ENCODE data around the gene RPL22. TPM values are rescaled to one million over a fixed set of nuclear protein-coding genes. Genes with fewer than 3 reads are reported as not detected.

The RPL22 gene
- total RNA-seq, 2 experiments from 2014 or later: 258 to 298 TPM

GRCh38 chr1:6241887-6242740, 42.7 kb upstream of the RPL22 start:
- Mint-ChIP-seq H3K4me1 (peaks cover 26% of the 10 kb centered on the region), H3K9me3 (no peaks in the 10 kb centered on the region), H3K36me3 (ENCODE audit: low read depth) (no peaks in the 10 kb centered on the region), H3K4me3 (no peak overlapping the region), H3K27ac (no peak overlapping the region), H3K27me3 (peaks cover 54% of the 10 kb centered on the region)
- ChIA-PET CTCF (interaction anchor here (1.2 to 1.7 kb wide), 4 partner anchors 32 to 165 kb away, joined by 3 to 4 read pairs (median 3); no protein-coding TSS in a partner anchor), POLR2A (interaction anchor here (0.9 to 1.6 kb wide), 2 partner anchors 152 to 181 kb away, joined by 3 to 6 read pairs; partner anchors contain the start of gene ACOT7)
- no peak for DNase-seq

GRCh38 chr1:6241107-6241886, 41.9 kb upstream of the RPL22 start:
- CTCF ChIA-PET: interaction anchor here (1.3 to 1.7 kb wide), 3 partner anchors 37 to 165 kb away, joined by 3 to 4 read pairs (median 3); no protein-coding TSS in a partner anchor
- no peaks in the 10 kb centered on the region for H3K9me3 Mint-ChIP-seq
- H3K4me1 Mint-ChIP-seq: peaks cover 21% of the 10 kb centered on the region
- POLR2A ChIA-PET: interaction anchor here (0.9 to 1.6 kb wide), 3 partner anchors 42 to 182 kb away, joined by 3 to 6 read pairs (median 3); partner anchors contain the start of gene ACOT7
- no peak for DNase-seq
- peaks cover 47% of the 10 kb centered on the region for H3K27me3 Mint-ChIP-seq
- H3K36me3 Mint-ChIP-seq (ENCODE audit: low read depth): no peaks in the 10 kb centered on the region
- peak overlapping the region; percentile 11 for H3K4me3 Mint-ChIP-seq
- no peak overlapping the region for H3K27ac Mint-ChIP-seq

GRCh38 chr1:6239950-6240768, 40.8 kb upstream of the RPL22 start:
- Mint-ChIP-seq H3K27me3 (peaks cover 47% of the 10 kb centered on the region), H3K4me3 (no peak overlapping the region), H3K36me3 (ENCODE audit: low read depth) (no peaks in the 10 kb centered on the region), H3K9me3 (no peaks in the 10 kb centered on the region), H3K4me1 (peaks cover 20% of the 10 kb centered on the region), H3K27ac (no peak overlapping the region)
- no peak for DNase-seq
- ChIA-PET CTCF (interaction anchor here (1.1 to 1.7 kb wide), 3 partner anchors 10 to 108 kb away, joined by 3 to 4 read pairs (median 3); no protein-coding TSS in a partner anchor), POLR2A (interaction anchor here (1.1 kb wide), 1 partner anchor 41 kb away, joined by 3 read pairs; no protein-coding TSS in a partner anchor)

GRCh38 chr1:6239213-6239752, 39.9 kb upstream of the RPL22 start:
- Mint-ChIP-seq H3K9me3 (no peaks in the 10 kb centered on the region), H3K27me3 (peaks cover 41% of the 10 kb centered on the region), H3K4me1 (peaks cover 25% of the 10 kb centered on the region), H3K4me3 (no peak overlapping the region), H3K36me3 (ENCODE audit: low read depth) (no peaks in the 10 kb centered on the region), H3K27ac (no peak overlapping the region)
- ChIA-PET CTCF (interaction anchor here (1.1 to 1.7 kb wide), 5 partner anchors 11 to 183 kb away, joined by 3 to 4 read pairs (median 4); no protein-coding TSS in a partner anchor), POLR2A (interaction anchor here (1.2 kb wide), 1 partner anchor 120 kb away, joined by 3 read pairs; no protein-coding TSS in a partner anchor)
- DNase-seq: no peak

- H3K27ac Mint-ChIP-seq: peak overlapping the region; percentile 40
- no peak for DNase-seq
- peaks cover 15% of the 10 kb centered on the region for H3K36me3 Mint-ChIP-seq (ENCODE audit: low read depth)
- POLR2A ChIA-PET: interaction anchor here (1.0 to 2.5 kb wide), 3 partner anchors 10 to 122 kb away, joined by 3 to 12 read pairs (median 4); no protein-coding TSS in a partner anchor
- peaks cover 39% of the 10 kb centered on the region for H3K4me1 Mint-ChIP-seq
- peaks cover 28% of the 10 kb centered on the region for H3K27me3 Mint-ChIP-seq
- no peaks in the 10 kb centered on the region for H3K9me3 Mint-ChIP-seq
- H3K4me3 Mint-ChIP-seq: peak overlapping the region; percentile 51
- CTCF ChIA-PET: interaction anchor here (2.4 kb wide), 1 partner anchor 10 kb away, joined by 10 read pairs; no protein-coding TSS in a partner anchor
These were observed 37.7 kb upstream of the RPL22 start for GRCh38 chr1:6237093-6237492.

DNA sequence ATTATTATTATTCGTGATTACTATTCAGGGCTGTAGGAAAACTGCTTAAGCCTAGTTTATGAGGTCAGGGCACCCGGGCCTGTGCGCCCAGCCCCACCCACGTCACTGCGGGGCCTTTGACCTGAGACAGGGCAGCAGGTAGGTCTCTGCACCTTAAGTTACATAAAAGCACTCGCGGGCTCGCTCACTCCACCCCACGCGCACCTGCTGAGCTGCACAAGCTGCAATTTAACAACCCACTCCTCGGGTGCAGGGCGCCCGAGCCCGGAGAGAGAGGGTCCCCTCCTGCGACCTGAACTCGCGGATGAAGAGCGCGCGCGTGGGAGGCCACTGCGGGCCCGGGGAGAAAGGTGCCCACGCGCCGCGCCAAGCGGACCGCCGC, 35.9 kb upstream of the RPL22 start:
- H3K4me1 Mint-ChIP-seq: peaks cover 36% of the 10 kb centered on the region
- peak overlapping the region; percentile 88 for H3K4me3 Mint-ChIP-seq
- peak overlapping the region; percentile 63 for H3K27ac Mint-ChIP-seq
- POLR2A ChIA-PET: interaction anchor here (0.9 to 2.5 kb wide), 13 partner anchors 11 to 318 kb away, joined by 3 to 16 read pairs (median 3); partner anchors contain the start of genes NPHP4 and RNF207
- DNase-seq: peak; percentile 24
- CTCF ChIA-PET: interaction anchor here (1.0 to 2.4 kb wide), 5 partner anchors 10 to 108 kb away, joined by 3 to 17 read pairs (median 3); partner anchors contain the start of gene RNF207
- H3K9me3 Mint-ChIP-seq: no peaks in the 10 kb centered on the region
- peaks cover 14% of the 10 kb centered on the region for H3K27me3 Mint-ChIP-seq
- peaks cover 25% of the 10 kb centered on the region for H3K36me3 Mint-ChIP-seq (ENCODE audit: low read depth)

GRCh38 chr1:6234502-6235295, 35.3 kb upstream of the RPL22 start:
- peaks cover 27% of the 10 kb centered on the region for H3K36me3 Mint-ChIP-seq (ENCODE audit: low read depth)
- no peak for DNase-seq
- CTCF ChIA-PET: interaction anchor here (1.0 to 2.4 kb wide), 4 partner anchors 11 to 108 kb away, joined by 3 to 17 read pairs (median 3); partner anchors contain the start of gene RNF207
- POLR2A ChIA-PET: interaction anchor here (0.9 to 2.5 kb wide), 12 partner anchors 10 to 318 kb away, joined by 3 to 16 read pairs (median 4); partner anchors contain the start of genes NPHP4 and RNF207
- H3K27ac Mint-ChIP-seq: peak overlapping the region; percentile 63
- H3K4me1 Mint-ChIP-seq: peaks cover 36% of the 10 kb centered on the region
- no peaks in the 10 kb centered on the region for H3K9me3 Mint-ChIP-seq
- H3K4me3 Mint-ChIP-seq: peak overlapping the region; percentile 88
- H3K27me3 Mint-ChIP-seq: peaks cover 8% of the 10 kb centered on the region

- ChIA-PET CTCF (interaction anchor here (1.2 to 1.9 kb wide), 3 partner anchors 12 to 29 kb away, joined by 4 to 5 read pairs (median 4); partner anchors contain the start of gene RNF207), POLR2A (no interaction called here)
These were observed 34.0 kb upstream of the RPL22 start for GRCh38 chr1:6233376-6233775.

DNA sequence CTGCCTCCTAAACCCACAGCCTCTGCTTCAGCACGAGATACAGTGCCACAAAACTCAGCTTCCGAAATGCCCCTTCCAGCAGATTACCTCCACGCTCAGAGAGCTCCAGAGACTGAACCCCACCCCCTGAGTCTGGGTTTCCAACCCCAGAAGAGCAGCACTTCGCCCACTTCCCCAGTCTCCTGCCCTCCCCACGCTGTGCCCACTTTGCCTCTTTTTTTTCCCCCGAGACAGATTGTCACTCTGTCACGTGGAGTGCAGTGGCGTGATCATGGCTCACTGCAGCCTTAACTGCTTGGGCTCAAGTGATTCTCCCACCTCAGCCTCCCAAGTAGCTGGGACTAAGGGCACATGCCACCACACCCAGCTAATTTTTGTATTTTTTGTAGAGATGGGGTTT, 26.3 kb upstream of the RPL22 start:
- DNase-seq: no peak
- peaks cover 58% of the 10 kb centered on the region for H3K36me3 Mint-ChIP-seq (ENCODE audit: low read depth)
- no peak overlapping the region for H3K4me3 Mint-ChIP-seq
- no peak overlapping the region for H3K27ac Mint-ChIP-seq
- POLR2A ChIA-PET: interaction anchor here (1.0 to 3.0 kb wide), 4 partner anchors 10 to 27 kb away, joined by 3 to 13 read pairs (median 3); partner anchors contain the start of gene ICMT
- H3K4me1 Mint-ChIP-seq: peaks cover 17% of the 10 kb centered on the region
- CTCF ChIA-PET: no interaction called here
- no peaks in the 10 kb centered on the region for H3K27me3 Mint-ChIP-seq
- no peaks in the 10 kb centered on the region for H3K9me3 Mint-ChIP-seq

More at GRCh38 chr1:6233376-6233775, 34.0 kb upstream of the RPL22 start:
- no peak for DNase-seq
- Mint-ChIP-seq H3K4me1 (peaks cover 33% of the 10 kb centered on the region), H3K4me3 (peak overlapping the region; percentile 30), H3K27ac (no peak overlapping the region), H3K9me3 (no peaks in the 10 kb centered on the region), H3K27me3 (no peaks in the 10 kb centered on the region), H3K36me3 (ENCODE audit: low read depth) (peaks cover 28% of the 10 kb centered on the region)

DNA sequence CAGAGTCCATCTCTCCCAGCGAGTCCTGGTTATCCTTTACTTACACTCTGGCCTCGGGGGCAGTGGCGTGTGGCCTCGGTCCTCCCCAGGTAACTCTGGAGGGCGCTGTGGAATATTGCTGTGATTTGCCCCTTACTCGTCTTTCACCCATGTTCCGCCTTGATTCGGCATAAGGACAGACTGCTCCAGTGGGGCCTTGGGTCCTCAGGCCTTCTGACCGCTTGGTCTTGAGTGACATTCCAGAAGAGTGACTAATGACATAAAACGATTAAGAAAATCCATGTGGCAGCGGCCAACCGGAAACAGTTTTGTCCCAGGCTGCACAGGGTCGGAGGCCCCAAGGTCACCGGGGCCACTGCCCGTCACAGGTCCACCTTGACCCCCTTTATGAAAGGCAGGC, 25.3 kb upstream of the RPL22 start:
- Mint-ChIP-seq H3K4me3 (no peak overlapping the region), H3K27ac (no peak overlapping the region), H3K4me1 (peaks cover 17% of the 10 kb centered on the region), H3K27me3 (no peaks in the 10 kb centered on the region), H3K9me3 (no peaks in the 10 kb centered on the region), H3K36me3 (ENCODE audit: low read depth) (peaks cover 58% of the 10 kb centered on the region)
- CTCF ChIA-PET: no interaction called here
- POLR2A ChIA-PET: interaction anchor here (1.0 to 3.0 kb wide), 2 partner anchors 11 to 18 kb away, joined by 3 to 13 read pairs; partner anchors contain the start of gene ICMT
- no peak for DNase-seq

DNA sequence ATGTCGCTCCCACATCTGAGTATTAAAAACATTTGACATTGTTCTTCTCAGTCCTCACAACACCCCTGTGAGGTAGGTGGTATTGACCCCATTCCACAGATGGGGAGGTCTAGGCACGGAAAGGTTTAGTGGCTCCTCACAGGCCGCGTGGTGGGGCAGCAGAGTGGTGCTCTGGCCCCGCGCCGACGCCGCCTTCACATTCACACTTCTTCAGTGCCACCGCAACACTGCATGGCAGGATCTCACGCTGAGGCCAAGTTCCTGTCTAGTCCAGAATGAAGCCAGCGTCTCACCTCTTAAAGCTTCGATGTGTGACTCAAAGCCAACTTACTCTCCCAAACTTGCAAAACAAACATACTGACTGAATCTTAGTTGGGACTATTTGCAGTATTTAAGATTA, 24.2 kb upstream of the RPL22 start:
- Mint-ChIP-seq H3K9me3 (no peaks in the 10 kb centered on the region), H3K27ac (no peak overlapping the region), H3K4me3 (no peak overlapping the region), H3K27me3 (no peaks in the 10 kb centered on the region), H3K36me3 (ENCODE audit: low read depth) (peaks cover 57% of the 10 kb centered on the region), H3K4me1 (peaks cover 17% of the 10 kb centered on the region)
- ChIA-PET POLR2A (interaction anchor here (1.0 to 3.0 kb wide), 2 partner anchors 12 to 17 kb away, joined by 3 to 13 read pairs; partner anchors contain the start of gene ICMT), CTCF (no interaction called here)
- DNase-seq: no peak
